ENCODE results near the gene SLC5A1. TPM values are rescaled to one million over a fixed set of nuclear protein-coding genes. Genes with fewer than 3 reads are reported as not detected.
A peak's percentile ranks its signal among the peaks of the same experiment; 100 is the strongest.
"Not testable (repeated sequence)": the region's sequence is repeated elsewhere in the genome, so short reads cannot be mapped to it uniquely, and the experiment has no call there.

SLC5A1 gene
- total RNA-seq, 2 experiments from 2014 or later = not detected

- intact Hi-C loops (cut with micrococcal nuclease) = no loop called here
- DNase-seq = no peak
- H3K27ac Mint-ChIP-seq = no peak overlapping the region
- peaks cover 2% of the 10 kb centered on the region for H3K4me1 Mint-ChIP-seq (ENCODE audit: low read depth)
- H3K9me3 Mint-ChIP-seq = no peaks in the 10 kb centered on the region
- H3K27me3 Mint-ChIP-seq (ENCODE audit: low read depth) = no peaks in the 10 kb centered on the region
- CTCF ChIA-PET = no interaction called here
- no peak overlapping the region for H3K4me3 Mint-ChIP-seq
- H3K36me3 Mint-ChIP-seq (ENCODE audit: low read depth) = no peaks in the 10 kb centered on the region
Measured at GRCh38 chr22:32119568-32120235, 76.6 kb downstream of the SLC5A1 start.

GRCh38 chr22:32120603-32121002 is 77.5 kb downstream of the SLC5A1 start:
- Mint-ChIP-seq H3K4me1 (ENCODE audit: low read depth) (peaks cover 10% of the 10 kb centered on the region), H3K4me3 (no peak overlapping the region), H3K36me3 (ENCODE audit: low read depth) (no peaks in the 10 kb centered on the region), H3K9me3 (no peaks in the 10 kb centered on the region), H3K27ac (no peak overlapping the region), H3K27me3 (ENCODE audit: low read depth) (no peaks in the 10 kb centered on the region)
- intact Hi-C loops (cut with micrococcal nuclease) = no loop called here
- DNase-seq = no peak
- CTCF ChIA-PET = no interaction called here

GRCh38 chr22:32122899-32123298 is 79.8 kb downstream of the SLC5A1 start:
- intact Hi-C loops (cut with micrococcal nuclease) = no loop called here
- CTCF ChIA-PET = no interaction called here
- Mint-ChIP-seq H3K4me1 (ENCODE audit: low read depth) (peaks cover 10% of the 10 kb centered on the region), H3K36me3 (ENCODE audit: low read depth) (no peaks in the 10 kb centered on the region), H3K9me3 (no peaks in the 10 kb centered on the region), H3K27me3 (ENCODE audit: low read depth) (no peaks in the 10 kb centered on the region), H3K4me3 (no peak overlapping the region), H3K27ac (no peak overlapping the region)
- DNase-seq = no peak

- peaks cover 10% of the 10 kb centered on the region for H3K4me1 Mint-ChIP-seq (ENCODE audit: low read depth)
- no peaks in the 10 kb centered on the region for H3K27me3 Mint-ChIP-seq (ENCODE audit: low read depth)
- H3K27ac Mint-ChIP-seq = no peak overlapping the region
- CTCF ChIA-PET = no interaction called here
- H3K36me3 Mint-ChIP-seq (ENCODE audit: low read depth) = no peaks in the 10 kb centered on the region
- intact Hi-C loops (cut with micrococcal nuclease) = no loop called here
- H3K9me3 Mint-ChIP-seq = no peaks in the 10 kb centered on the region
- H3K4me3 Mint-ChIP-seq = no peak overlapping the region
- no peak for DNase-seq
Measured at GRCh38 chr22:32123657-32124056, 80.6 kb downstream of the SLC5A1 start.

DNA sequence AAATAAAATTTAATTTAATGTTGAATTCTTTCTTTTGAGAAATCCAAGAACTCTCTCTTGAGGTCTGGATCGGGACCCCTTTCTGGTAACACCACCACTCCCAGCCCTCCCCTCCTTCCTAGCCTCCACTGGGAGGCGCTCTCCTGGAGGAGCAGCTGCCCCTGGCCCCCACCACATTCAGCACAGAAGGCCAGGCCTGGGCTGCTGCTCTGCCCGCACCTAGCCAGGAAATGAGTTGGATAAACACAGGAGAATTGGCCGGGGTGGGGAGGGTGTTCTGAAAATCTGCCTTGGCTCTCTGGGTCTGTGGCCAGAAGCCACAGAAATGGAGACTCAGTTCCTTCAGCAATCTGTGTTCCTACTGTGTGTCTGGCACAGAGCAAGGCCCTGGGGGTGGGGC is 84.8 kb downstream of the SLC5A1 start:
- intact Hi-C loops (cut with micrococcal nuclease) = no loop called here
- H3K27ac Mint-ChIP-seq = no peak overlapping the region
- no peaks in the 10 kb centered on the region for H3K36me3 Mint-ChIP-seq (ENCODE audit: low read depth)
- H3K9me3 Mint-ChIP-seq = no peaks in the 10 kb centered on the region
- no peaks in the 10 kb centered on the region for H3K27me3 Mint-ChIP-seq (ENCODE audit: low read depth)
- no peak for DNase-seq
- CTCF ChIA-PET = no interaction called here
- peaks cover 13% of the 10 kb centered on the region for H3K4me1 Mint-ChIP-seq (ENCODE audit: low read depth)
- H3K4me3 Mint-ChIP-seq = no peak overlapping the region

DNA sequence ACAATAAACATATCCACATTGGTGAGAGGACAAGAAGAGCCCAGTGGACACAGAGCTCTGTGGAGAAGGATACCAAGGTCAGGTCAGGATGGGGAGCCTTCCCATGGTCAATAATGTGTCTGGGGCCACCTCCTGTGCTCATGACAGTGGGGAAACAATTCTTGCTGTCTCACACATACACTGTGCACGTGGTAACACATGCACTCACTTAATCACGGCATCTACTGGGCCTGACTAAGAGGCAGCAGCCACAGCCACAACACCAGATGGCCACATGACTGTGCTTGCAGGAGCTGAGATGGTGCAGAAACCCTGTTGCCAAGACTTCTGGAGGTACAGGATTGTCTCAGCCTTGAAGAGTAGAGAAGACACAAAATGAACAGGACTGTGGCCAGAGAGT is 87.4 kb downstream of the SLC5A1 start:
- CTCF ChIA-PET = no interaction called here
- no peak overlapping the region for H3K27ac Mint-ChIP-seq
- H3K4me1 Mint-ChIP-seq (ENCODE audit: low read depth) = peaks cover 5% of the 10 kb centered on the region

DNA sequence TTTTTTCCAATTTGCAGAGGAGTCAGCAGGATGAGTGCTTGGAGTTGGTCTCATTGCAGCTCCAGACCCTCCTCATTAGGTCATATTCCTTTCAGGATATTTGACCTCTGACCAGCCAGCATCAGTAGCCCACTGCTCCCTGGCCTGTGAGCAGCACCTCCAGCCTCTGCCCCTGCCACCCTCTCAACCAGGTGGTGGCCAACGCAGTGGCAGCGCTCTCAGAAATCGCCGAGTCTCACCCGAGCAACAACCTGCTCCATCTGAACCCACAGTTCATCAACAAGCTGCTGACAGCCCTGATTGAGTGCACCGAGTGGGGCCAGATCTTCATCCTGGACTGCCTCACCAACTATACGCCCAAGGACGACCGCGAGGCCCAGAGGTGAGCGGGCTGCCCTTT is 89.1 kb downstream of the SLC5A1 start:
- Mint-ChIP-seq H3K4me3 (no peak overlapping the region), H3K36me3 (ENCODE audit: low read depth) (no peaks in the 10 kb centered on the region), H3K4me1 (ENCODE audit: low read depth) (peaks cover 5% of the 10 kb centered on the region), H3K9me3 (no peaks in the 10 kb centered on the region), H3K27ac (no peak overlapping the region), H3K27me3 (ENCODE audit: low read depth) (no peaks in the 10 kb centered on the region)
- intact Hi-C loops (cut with micrococcal nuclease) = no loop called here
- DNase-seq = no peak
- CTCF ChIA-PET = interaction anchor here (1.3 kb wide), 1 partner anchor 51 kb away, joined by 4 read pairs; no protein-coding TSS in a partner anchor

More for the DNA sequence above, 87.4 kb downstream of the SLC5A1 start:
- intact Hi-C loops (cut with micrococcal nuclease) = no loop called here
- Mint-ChIP-seq H3K27me3 (ENCODE audit: low read depth) (no peaks in the 10 kb centered on the region), H3K4me3 (no peak overlapping the region), H3K36me3 (ENCODE audit: low read depth) (no peaks in the 10 kb centered on the region), H3K9me3 (no peaks in the 10 kb centered on the region)
- no peak for DNase-seq

- CTCF ChIA-PET = no interaction called here
- Mint-ChIP-seq H3K4me1 (ENCODE audit: low read depth) (peaks cover 11% of the 10 kb centered on the region), H3K27me3 (ENCODE audit: low read depth) (no peaks in the 10 kb centered on the region), H3K4me3 (no peak overlapping the region), H3K27ac (no peak overlapping the region), H3K9me3 (no peaks in the 10 kb centered on the region), H3K36me3 (ENCODE audit: low read depth) (no peaks in the 10 kb centered on the region)
- DNase-seq = no peak
- intact Hi-C loops (cut with micrococcal nuclease) = no loop called here
Measured at GRCh38 chr22:32132783-32133182, 89.7 kb downstream of the SLC5A1 start.

DNA sequence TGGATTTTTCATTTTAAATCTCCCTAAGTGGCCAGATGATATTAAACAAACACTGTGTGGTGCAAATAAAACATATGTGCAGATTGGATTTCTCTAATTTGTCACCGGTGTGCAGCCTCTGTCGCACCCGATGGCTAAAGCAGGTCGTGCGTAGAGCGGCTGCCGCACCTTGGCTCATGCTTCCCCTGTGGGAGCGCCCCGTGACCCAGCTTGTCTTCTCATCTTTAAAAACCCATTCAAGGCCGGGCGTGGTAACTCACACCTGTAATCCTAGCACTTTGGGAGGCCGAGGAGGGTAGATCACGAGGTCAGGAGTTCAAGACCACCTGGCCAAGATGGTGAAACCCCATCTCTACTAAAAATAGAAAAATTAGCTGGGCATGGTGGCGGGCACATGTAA is 91.7 kb downstream of the SLC5A1 start:
- intact Hi-C loops (cut with micrococcal nuclease) = loop anchor here (5.0 kb wide), 1 partner anchor 162 kb away; no protein-coding TSS in a partner anchor
- peaks cover 18% of the 10 kb centered on the region for H3K4me1 Mint-ChIP-seq (ENCODE audit: low read depth)
- H3K27ac Mint-ChIP-seq; H3K9me3 Mint-ChIP-seq; H3K36me3 Mint-ChIP-seq (ENCODE audit: low read depth); CTCF ChIA-PET; H3K27me3 Mint-ChIP-seq (ENCODE audit: low read depth); DNase-seq; H3K4me3 Mint-ChIP-seq: not testable (repeated sequence)

- H3K4me3 Mint-ChIP-seq; H3K27ac Mint-ChIP-seq; CTCF ChIA-PET; H3K36me3 Mint-ChIP-seq (ENCODE audit: low read depth); H3K27me3 Mint-ChIP-seq (ENCODE audit: low read depth); DNase-seq; H3K9me3 Mint-ChIP-seq: not testable (repeated sequence)
- peaks cover 18% of the 10 kb centered on the region for H3K4me1 Mint-ChIP-seq (ENCODE audit: low read depth)
- intact Hi-C loops (cut with micrococcal nuclease) = loop anchor here (5.0 kb wide), 1 partner anchor 164 kb away; no protein-coding TSS in a partner anchor
Measured at GRCh38 chr22:32135958-32136357, 92.9 kb downstream of the SLC5A1 start.

- H3K27me3 Mint-ChIP-seq (ENCODE audit: low read depth); H3K9me3 Mint-ChIP-seq; DNase-seq; H3K27ac Mint-ChIP-seq; H3K36me3 Mint-ChIP-seq (ENCODE audit: low read depth): not testable (repeated sequence)
- CTCF ChIA-PET = interaction anchor here (0.9 kb wide), 1 partner anchor 167 kb away, joined by 3 read pairs; no protein-coding TSS in a partner anchor
- H3K4me1 Mint-ChIP-seq (ENCODE audit: low read depth) = peaks cover 23% of the 10 kb centered on the region
- H3K4me3 Mint-ChIP-seq = peak overlapping the region; percentile 79
- intact Hi-C loops (cut with micrococcal nuclease) = loop anchor here (5.0 kb wide), 1 partner anchor 165 kb away; no protein-coding TSS in a partner anchor
Measured at GRCh38 chr22:32136881-32137280, 93.8 kb downstream of the SLC5A1 start.

DNA sequence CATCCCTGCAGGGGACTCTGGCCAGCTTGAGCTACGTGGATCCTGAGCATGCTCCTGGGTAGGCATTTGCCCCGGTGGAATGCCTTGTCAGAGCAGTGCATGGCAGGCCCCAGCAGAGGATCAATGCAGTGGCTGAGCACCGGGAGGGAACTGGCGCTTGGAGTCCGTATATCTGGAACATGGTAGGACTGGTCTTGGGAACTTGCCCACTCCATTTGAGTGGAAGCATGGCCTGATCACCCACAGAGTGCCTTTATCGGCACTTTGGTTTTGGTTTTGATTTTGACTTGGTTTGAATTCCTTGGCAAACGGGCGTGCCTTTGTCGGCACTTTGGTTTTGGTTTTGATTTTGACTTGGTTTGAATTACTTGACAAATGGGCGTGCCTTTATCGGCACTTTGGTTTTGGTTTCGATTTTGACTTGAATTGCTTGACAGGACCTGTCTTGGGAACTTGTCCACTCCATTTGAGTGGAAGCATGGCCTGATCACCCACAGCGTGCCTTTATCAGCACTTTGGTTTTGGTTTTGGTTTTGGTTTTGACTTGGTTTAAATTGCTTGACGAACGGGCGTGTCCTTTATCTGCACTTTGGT is 94.8 kb downstream of the SLC5A1 start:
- H3K36me3 Mint-ChIP-seq (ENCODE audit: low read depth); H3K9me3 Mint-ChIP-seq; H3K27me3 Mint-ChIP-seq (ENCODE audit: low read depth): not testable (repeated sequence)
- CTCF ChIA-PET = interaction anchor here (0.9 kb wide), 1 partner anchor 168 kb away, joined by 3 read pairs; no protein-coding TSS in a partner anchor
- peak overlapping the region; percentile 76 for H3K27ac Mint-ChIP-seq
- H3K4me3 Mint-ChIP-seq = peak overlapping the region; percentile 79
- intact Hi-C loops (cut with micrococcal nuclease) = loop anchor here (1.0 to 5.0 kb wide), 4 partner anchors 87 to 337 kb away; partner anchors contain the start of genes FBXO7 and RTCB
- H3K4me1 Mint-ChIP-seq (ENCODE audit: low read depth) = peaks cover 30% of the 10 kb centered on the region
- DNase-seq = peak; percentile 69

- H3K27me3 Mint-ChIP-seq (ENCODE audit: low read depth); H3K27ac Mint-ChIP-seq; H3K9me3 Mint-ChIP-seq; H3K36me3 Mint-ChIP-seq (ENCODE audit: low read depth); CTCF ChIA-PET; DNase-seq: not testable (repeated sequence)
- Mint-ChIP-seq H3K4me3 (peak overlapping the region; percentile 79), H3K4me1 (ENCODE audit: low read depth) (peaks cover 37% of the 10 kb centered on the region)
- intact Hi-C loops (cut with micrococcal nuclease) = loop anchor here (1.0 to 5.0 kb wide), 4 partner anchors 88 to 336 kb away; partner anchors contain the start of genes FBXO7 and RTCB
Measured at GRCh38 chr22:32138576-32138975, 95.5 kb downstream of the SLC5A1 start.
